SK-N-SH treated with all-trans-retinoic acid at 6 μM for 48 hours (cell line): ENCODE results near the gene GFPT2.
A peak's percentile ranks its signal among the peaks of the same experiment; 100 is the strongest.

Experiments
- ATAC-seq: fragments of 200-7000 bp; cut with Tn5 transposase; 3 replicates; pipeline ENCODE4 v1.9.1; 2020; ENCODE audit warnings: mild to moderate bottlenecking, moderate library complexity
- ARNTL ChIP-seq: fragments of 450-650 bp; formaldehyde crosslinking; IDR thresholded peaks from 2 replicates; pipeline ENCODE4 v1.5.0; 2020; ENCODE audit warnings: low read depth, mild to moderate bottlenecking, moderate library complexity, borderline replicate concordance
- BACH2 ChIP-seq: fragments of 250-450 bp; sonication (Bioruptor Pico); IDR thresholded peaks from 2 replicates; pipeline ENCODE4 v1.9.0; 2021; ENCODE audit warnings: mild to moderate bottlenecking, borderline replicate concordance
- CREB5 ChIP-seq: fragments of 250-450 bp; sonication (Bioruptor Pico); IDR thresholded peaks from 2 replicates; pipeline ENCODE4 v1.5.1; 2020; ENCODE audit warnings: low read depth, mild to moderate bottlenecking, moderate library complexity
- CSDC2 ChIP-seq: fragments of 250-450 bp; sonication (Bioruptor Pico); IDR thresholded peaks from 2 replicates; pipeline ENCODE4 v1.5.0; 2020; ENCODE audit warnings: mild to moderate bottlenecking, moderate library complexity
- CSRNP3 ChIP-seq: fragments of 250-450 bp; sonication (Bioruptor Pico); IDR thresholded peaks from 2 replicates; pipeline ENCODE4 v1.5.1; 2021; ENCODE audit warnings: mild to moderate bottlenecking, moderate library complexity
- ISL1 ChIP-seq: fragments of 250-450 bp; sonication (Bioruptor Pico); IDR thresholded peaks from 2 replicates; pipeline ENCODE4 v2.1.2; 2022; ENCODE audit warnings: mild to moderate bottlenecking, moderate library complexity
- OSR1 ChIP-seq: fragments of 250-450 bp; sonication (Bioruptor Pico); IDR thresholded peaks from 2 replicates; pipeline ENCODE4 v1.8.0; 2022; ENCODE audit warnings: moderate library complexity, mild to moderate bottlenecking, inconsistent platforms
- PATZ1 ChIP-seq: fragments of 250-450 bp; sonication (Bioruptor Pico); IDR thresholded peaks from 2 replicates; pipeline ENCODE4 v1.8.0; 2020; ENCODE audit warnings: mild to moderate bottlenecking, moderate library complexity, borderline replicate concordance
- POU6F1 ChIP-seq: fragments of 250-450 bp; sonication (Bioruptor Pico); IDR thresholded peaks from 2 replicates; pipeline ENCODE4 v1.8.0; 2021; ENCODE audit warnings: low read depth, mild to moderate bottlenecking, moderate library complexity, borderline replicate concordance
- RARB ChIP-seq: fragments of 250-450 bp; sonication (Bioruptor Pico); IDR thresholded peaks from 2 replicates; pipeline ENCODE4 v1.8.0; 2021; ENCODE audit warnings: mild to moderate bottlenecking, moderate library complexity
- TCF4 ChIP-seq: fragments of 250-450 bp; sonication (Bioruptor Pico); IDR thresholded peaks from 2 replicates; pipeline ENCODE4 v1.8.0; 2021; ENCODE audit warnings: mild to moderate bottlenecking, moderate library complexity, borderline replicate concordance
- TOX ChIP-seq: fragments of 250-450 bp; sonication (Bioruptor Pico); IDR thresholded peaks from 2 replicates; pipeline ENCODE4 v1.8.0; 2021; ENCODE audit warnings: mild to moderate bottlenecking, moderate library complexity, borderline replicate concordance
- TSHZ2 ChIP-seq: fragments of 250-450 bp; sonication (Bioruptor Pico); IDR thresholded peaks from 2 replicates; pipeline ENCODE4 v1.5.0; 2020; ENCODE audit warnings: mild to moderate bottlenecking, moderate library complexity
- ZC3H10 ChIP-seq: fragments of 250-450 bp; sonication (Bioruptor Pico); IDR thresholded peaks from 2 replicates; pipeline ENCODE4 v1.5.1; 2021; ENCODE audit warnings: mild to moderate bottlenecking, moderate library complexity
- ZFP3 ChIP-seq: fragments of 250-450 bp; sonication (Bioruptor Pico); IDR thresholded peaks from 2 replicates; pipeline ENCODE4 v1.5.0; 2020; ENCODE audit warnings: mild to moderate bottlenecking, moderate library complexity
- ZFP30 ChIP-seq: fragments of 450-650 bp; formaldehyde crosslinking; IDR thresholded peaks from 2 replicates; pipeline ENCODE4 v1.5.0; 2022; ENCODE audit warnings: mild to moderate bottlenecking, moderate library complexity
- ZNF565 ChIP-seq: fragments of 450-650 bp; formaldehyde crosslinking; conservative IDR thresholded peaks from 2 replicates; pipeline ENCODE4 v1.5.0; 2020; ENCODE audit warnings: low read depth, mild to moderate bottlenecking, moderate library complexity
- ZNF70 ChIP-seq: fragments of 450-650 bp; formaldehyde crosslinking; IDR thresholded peaks from 2 replicates; pipeline ENCODE4 v1.5.0; 2020; ENCODE audit warnings: mild to moderate bottlenecking, moderate library complexity
- ZNF8 ChIP-seq: fragments of 450-650 bp; formaldehyde crosslinking; IDR thresholded peaks from 2 replicates; pipeline ENCODE4 v1.5.0; 2020; ENCODE audit warnings: mild to moderate bottlenecking, moderate library complexity

GFPT2 gene

GRCh38 chr5:180353048-180353979 lies at the start of gene GFPT2:
Gene GFPT2, minus strand, starts transcription at chr5:180353336. Its CDS starts 119 bp downstream, at chr5:180353217.
- TF ChIP-seq ZFP3 (CRISPR knock-in tag) (no peak), PATZ1 (CRISPR knock-in tag) (peak; percentile 26; the same call in 1 of the 2 replicates), TCF4 (CRISPR knock-in tag) (0 out of 2 replicates have a peak, but pooled peaks have one; percentile 14), TOX (CRISPR knock-in tag) (no peak), CSDC2 (0 out of 2 replicates have a peak, but pooled peaks have one; percentile 19)

GRCh38 chr5:180402716-180403115 lies 49.6 kb upstream of the GFPT2 start:
- no peak for ATAC-seq

More at GRCh38 chr5:180353048-180353979, at the start of gene GFPT2:
- peak; percentile 78 for ATAC-seq

More at GRCh38 chr5:180402716-180403115, 49.6 kb upstream of the GFPT2 start:
- TF ChIP-seq POU6F1: no peak
- TF ChIP-seq RARB: no peak
- TF ChIP-seq CSRNP3 (CRISPR knock-in tag): no peak
- TF ChIP-seq BACH2: no peak
- no peak for TF ChIP-seq TOX (CRISPR knock-in tag)
- TF ChIP-seq ZNF70 (CRISPR knock-in tag): no peak
- no peak for TF ChIP-seq ZFP3 (CRISPR knock-in tag)
- TF ChIP-seq CSDC2: no peak
- TF ChIP-seq ZC3H10 (CRISPR knock-in tag): no peak
- TF ChIP-seq ZFP30 (CRISPR knock-in tag): no peak
- TF ChIP-seq CREB5 (CRISPR knock-in tag): no peak
- no peak for TF ChIP-seq TSHZ2 (CRISPR knock-in tag)
- no peak for TF ChIP-seq ARNTL
- TF ChIP-seq TCF4 (CRISPR knock-in tag): no peak
- no peak for TF ChIP-seq PATZ1 (CRISPR knock-in tag)
- no peak for TF ChIP-seq ZNF565 (CRISPR knock-in tag)
- TF ChIP-seq ZNF8: no peak
- no peak for TF ChIP-seq OSR1
- no peak for TF ChIP-seq ISL1 (CRISPR knock-in tag)
